ENCODE results near the gene COQ10B.

COQ10B gene

DNA sequence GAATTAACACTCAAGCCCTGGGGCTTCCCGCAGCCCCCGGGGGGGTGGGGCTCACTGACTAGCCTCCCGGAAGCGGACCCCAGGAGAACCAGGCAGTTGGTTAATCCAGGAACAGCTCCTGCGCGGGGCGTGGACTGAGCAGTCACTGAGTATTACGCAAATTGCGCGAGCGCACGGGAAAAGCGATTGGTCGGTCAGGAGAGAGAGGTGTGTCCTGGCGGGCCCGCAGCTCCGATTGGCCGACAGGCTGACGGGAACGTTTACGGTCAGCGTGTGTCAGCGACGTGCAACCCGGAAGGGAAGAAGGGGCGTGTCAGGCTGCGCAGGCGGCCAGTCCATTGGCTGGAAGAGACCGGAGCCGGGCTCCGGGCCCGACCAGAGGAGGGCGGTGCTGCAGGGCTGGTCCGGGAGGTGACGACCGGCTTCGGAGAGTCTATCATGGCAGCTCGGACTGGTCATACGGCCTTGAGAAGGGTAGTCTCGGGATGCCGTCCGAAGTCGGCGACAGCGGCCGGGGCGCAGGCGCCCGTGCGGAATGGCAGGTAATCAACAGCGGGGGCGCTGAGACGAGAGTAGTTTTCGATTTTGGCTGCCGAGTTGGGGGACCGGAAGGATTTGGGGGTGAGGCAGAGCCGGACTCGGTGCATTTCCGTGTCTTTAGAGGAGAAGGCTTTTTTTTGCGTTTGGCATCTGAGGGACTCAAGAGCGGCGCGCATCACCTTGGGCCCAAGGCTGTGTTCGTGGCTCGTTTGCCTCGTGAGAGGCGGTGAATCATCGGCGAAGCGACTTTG lies at the start of gene COQ10B:
Gene COQ10B (plus strand): TSS at position 430 of the 791 bp plus-strand sequence. CDS start 9 bp downstream, at position 439.
- TF ChIP-seq CTCF (IDR thresholded peaks at IDR 0.05; ENCODE audit: low read depth, low read length): 0 out of 2 replicates have a peak, but pooled peaks have one; percentile 7
- H3K4me3 ChIP-seq (ENCODE audit: low read depth, low read length): peak within 1 kb of the TSS; percentile 97

DNA sequence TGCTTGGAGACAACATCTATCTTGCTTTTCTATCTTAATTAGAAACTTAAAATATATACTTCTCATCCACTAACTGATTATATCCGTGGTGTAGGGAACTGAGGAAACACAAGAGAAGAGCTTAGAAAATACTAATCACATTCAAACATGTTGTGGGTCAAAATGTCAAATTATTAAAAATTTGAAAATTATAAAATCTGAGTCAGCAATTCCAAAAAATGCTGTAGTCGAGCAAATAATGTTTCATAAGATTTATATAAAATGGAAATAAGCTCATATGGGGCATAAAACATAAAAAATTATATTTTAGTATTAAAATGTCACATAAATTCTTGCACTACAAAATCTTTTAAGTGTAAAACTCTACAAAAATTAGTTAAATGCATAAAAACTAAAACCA lies 47.8 kb upstream of the COQ10B start:
- no peak for TF ChIP-seq CTCF (IDR thresholded peaks at IDR 0.05; ENCODE audit: low read depth, low read length)
- H3K4me3 ChIP-seq (ENCODE audit: low read depth, low read length): no peak overlapping the region

DNA sequence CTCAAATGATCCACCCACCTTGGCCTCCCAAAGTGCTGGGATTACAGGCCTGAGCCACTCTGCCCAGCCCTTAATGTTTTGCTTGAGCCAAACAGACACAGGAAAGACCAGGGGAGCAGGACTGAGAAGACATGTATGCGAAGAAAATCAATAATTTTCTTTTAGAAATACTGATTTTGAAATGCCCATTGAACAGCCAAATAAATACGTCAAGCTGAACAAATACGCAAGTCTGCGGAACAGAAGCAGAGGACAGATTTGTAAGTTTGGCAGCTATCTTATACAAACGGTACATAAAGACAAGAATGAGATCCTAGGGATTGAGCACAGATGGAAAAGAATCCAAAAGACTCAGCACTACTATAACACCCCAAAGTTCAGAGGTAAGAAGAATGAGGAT lies 39.3 kb upstream of the COQ10B start:
- TF ChIP-seq CTCF (IDR thresholded peaks at IDR 0.05; ENCODE audit: low read depth, low read length): no peak
- no peak overlapping the region for H3K4me3 ChIP-seq (ENCODE audit: low read depth, low read length)

DNA sequence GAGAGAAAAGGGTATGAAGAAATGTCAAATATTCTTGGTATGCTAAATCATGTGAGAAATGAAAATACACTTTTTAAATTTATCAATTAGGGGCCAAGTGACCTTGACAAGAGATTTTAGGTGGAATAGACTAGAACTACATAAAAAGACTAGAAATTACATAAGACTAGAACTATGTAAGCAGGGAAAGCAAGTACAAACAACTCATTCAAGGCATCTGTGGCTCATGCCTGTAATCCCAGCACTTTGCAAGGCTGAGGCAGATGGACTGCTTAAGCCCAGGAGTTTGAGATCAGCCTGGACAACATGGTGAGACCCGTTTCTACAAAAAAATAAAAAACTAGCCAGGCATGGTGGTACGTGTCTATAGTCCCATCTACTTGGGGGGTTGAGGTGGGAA lies 38.8 kb upstream of the COQ10B start:
- TF ChIP-seq CTCF (IDR thresholded peaks at IDR 0.05; ENCODE audit: low read depth, low read length): no peak
- H3K4me3 ChIP-seq (ENCODE audit: low read depth, low read length): no peak overlapping the region

- H3K4me3 ChIP-seq (ENCODE audit: low read depth, low read length): no peak overlapping the region
- TF ChIP-seq CTCF (IDR thresholded peaks at IDR 0.05; ENCODE audit: low read depth, low read length): no peak
Observed at GRCh38 chr2:197416268-197416667, 37.1 kb upstream of the COQ10B start.

DNA sequence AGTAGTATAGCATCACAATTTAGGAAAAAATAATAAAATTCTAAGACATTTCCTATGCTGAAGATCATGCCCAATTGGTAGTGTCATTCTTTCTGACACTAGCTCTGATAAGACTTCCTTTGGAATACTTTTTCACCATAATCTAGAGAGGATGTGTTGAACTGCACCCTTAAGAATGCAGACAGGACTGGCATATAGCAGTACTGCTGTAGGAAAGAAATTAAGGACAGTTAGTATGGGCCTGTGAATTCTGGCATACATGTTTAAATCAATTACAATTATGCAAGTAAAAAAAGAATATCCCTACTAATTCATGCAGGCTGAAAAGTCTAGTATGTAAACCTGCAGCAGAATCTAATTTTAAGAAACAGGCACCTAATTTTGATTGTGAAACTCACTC lies 33.9 kb upstream of the COQ10B start:
- TF ChIP-seq CTCF (IDR thresholded peaks at IDR 0.05; ENCODE audit: low read depth, low read length): no peak
- H3K4me3 ChIP-seq (ENCODE audit: low read depth, low read length): no peak overlapping the region

GRCh38 chr2:197423307-197423706 lies 30.0 kb upstream of the COQ10B start:
- no peak for TF ChIP-seq CTCF (IDR thresholded peaks at IDR 0.05; ENCODE audit: low read depth, low read length)
- no peak overlapping the region for H3K4me3 ChIP-seq (ENCODE audit: low read depth, low read length)
